Osteocyte (in vitro differentiated cells): ENCODE measurements around the gene CACNA1C. TPM values are rescaled to one million over a fixed set of nuclear protein-coding genes. Genes with fewer than 3 reads are reported as not detected.
A peak's percentile ranks its signal among the peaks of the same experiment; 100 is the strongest.

ENCODE experiments used
- DNase-seq: peaks from one replicate; pipeline ENCODE4 v3.0.0; 2021; ENCODE audit warnings: mixed read lengths; ENCODE audit not compliant: unreplicated experiment; ENCODE audit errors: extremely low spot score
- H3K27ac Mint-ChIP-seq: one replicate; pipeline ENCODE4 v1.8.0; 2021; ENCODE audit warnings: mild to moderate bottlenecking, mixed read lengths; ENCODE audit not compliant: unreplicated experiment
- H3K27me3 Mint-ChIP-seq: one replicate; pipeline ENCODE4 v1.8.0; 2021; ENCODE audit warnings: mixed read lengths; ENCODE audit not compliant: unreplicated experiment
- H3K36me3 Mint-ChIP-seq: one replicate; pipeline ENCODE4 v1.8.0; 2021; ENCODE audit warnings: mixed read lengths; ENCODE audit not compliant: unreplicated experiment
- H3K4me1 Mint-ChIP-seq: one replicate; pipeline ENCODE4 v1.8.0; 2021; ENCODE audit warnings: mixed read lengths; ENCODE audit not compliant: unreplicated experiment
- H3K4me3 Mint-ChIP-seq: one replicate; pipeline ENCODE4 v1.8.0; 2021; ENCODE audit warnings: mild to moderate bottlenecking, moderate library complexity, mixed read lengths; ENCODE audit not compliant: unreplicated experiment
- H3K9me3 Mint-ChIP-seq: one replicate; pipeline ENCODE4 v1.8.0; 2021; ENCODE audit warnings: mixed read lengths; ENCODE audit not compliant: unreplicated experiment
- CTCF ChIP-seq: fragments of 200-600 bp; sonication (generic); IDR thresholded peaks from 2 replicates; pipeline ENCODE4 v1.5.0; 2021; ENCODE audit warnings: antibody characterized with exemption, mild to moderate bottlenecking, moderate library complexity
- total RNA-seq: library from RNA; stranded (reverse); gene quantifications from 2 replicates; pipeline ENCODE4 v1.2.1, GENCODE V29; 2021

The CACNA1C gene
- total RNA-seq, 1 donor from 2014 or later: 67.4 TPM

- peaks cover 2% of the 10 kb centered on the region for H3K36me3 Mint-ChIP-seq
- H3K27me3 Mint-ChIP-seq: no peaks in the 10 kb centered on the region
- no peaks in the 10 kb centered on the region for H3K9me3 Mint-ChIP-seq
- H3K27ac Mint-ChIP-seq: peak overlapping the region; percentile 91
- no peak overlapping the region for H3K4me3 Mint-ChIP-seq
- no peak for DNase-seq
- H3K4me1 Mint-ChIP-seq: peaks cover 99% of the 10 kb centered on the region
- TF ChIP-seq CTCF: no peak
These were observed 239.2 kb downstream of the CACNA1C start for GRCh38 chr12:2291947-2292346.

GRCh38 chr12:2292560-2292959 lies 239.8 kb downstream of the CACNA1C start:
- no peak for TF ChIP-seq CTCF
- H3K9me3 Mint-ChIP-seq: no peaks in the 10 kb centered on the region
- no peaks in the 10 kb centered on the region for H3K27me3 Mint-ChIP-seq
- peaks cover 97% of the 10 kb centered on the region for H3K4me1 Mint-ChIP-seq
- no peak overlapping the region for H3K4me3 Mint-ChIP-seq
- H3K36me3 Mint-ChIP-seq: peaks cover 2% of the 10 kb centered on the region
- H3K27ac Mint-ChIP-seq: peak overlapping the region; percentile 91
- no peak for DNase-seq

DNA sequence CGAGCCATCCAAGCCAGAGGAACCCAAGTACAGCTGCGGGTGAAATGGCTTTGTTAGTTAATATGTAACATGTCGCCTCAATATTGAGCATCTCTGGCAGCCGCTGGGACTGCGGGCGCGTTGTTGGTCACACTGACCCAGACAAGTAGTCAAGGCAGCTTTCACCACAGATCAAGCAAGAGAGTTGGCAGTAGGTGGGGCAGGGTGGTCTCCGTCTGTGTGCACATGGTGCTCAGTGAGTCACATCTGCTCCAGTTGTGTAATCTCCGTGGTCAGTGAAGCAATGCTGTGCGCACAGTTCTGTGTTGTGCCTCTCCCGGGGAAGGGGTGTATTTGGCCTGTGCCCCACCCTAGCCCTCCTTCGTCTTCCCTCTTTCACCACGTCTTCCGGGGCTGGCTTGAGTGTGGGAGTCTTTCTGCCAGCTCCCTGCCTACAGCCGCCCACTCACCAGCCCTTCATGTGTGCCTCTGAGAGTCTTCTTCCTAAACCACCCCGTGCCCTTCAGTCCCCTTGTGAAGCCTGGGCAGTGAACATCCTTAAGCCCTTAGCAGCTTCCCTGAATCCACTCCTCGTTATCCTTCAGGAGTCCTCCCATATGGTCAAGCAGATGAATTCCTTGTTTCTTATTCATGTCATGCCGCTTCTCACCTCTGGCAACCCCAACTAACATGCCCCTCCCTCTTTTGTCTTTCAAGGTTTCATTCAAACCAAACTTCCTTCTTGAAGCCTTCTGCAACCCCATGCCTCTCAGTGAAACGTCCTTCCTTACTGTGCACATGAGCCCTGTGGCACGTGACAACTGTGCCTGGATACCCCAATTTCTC lies 242.1 kb downstream of the CACNA1C start:
- no peak for DNase-seq

GRCh38 chr12:2295941-2296461 lies 243.2 kb downstream of the CACNA1C start:
- no peaks in the 10 kb centered on the region for H3K27me3 Mint-ChIP-seq
- no peak for DNase-seq
- peaks cover 93% of the 10 kb centered on the region for H3K4me1 Mint-ChIP-seq
- H3K9me3 Mint-ChIP-seq: no peaks in the 10 kb centered on the region
- no peak overlapping the region for H3K4me3 Mint-ChIP-seq
- peaks cover 5% of the 10 kb centered on the region for H3K36me3 Mint-ChIP-seq
- H3K27ac Mint-ChIP-seq: peak overlapping the region; percentile 92
- TF ChIP-seq CTCF: no peak

More for the DNA sequence above, 242.1 kb downstream of the CACNA1C start:
- no peaks in the 10 kb centered on the region for H3K27me3 Mint-ChIP-seq
- H3K4me1 Mint-ChIP-seq: peaks cover 93% of the 10 kb centered on the region
- no peaks in the 10 kb centered on the region for H3K9me3 Mint-ChIP-seq
- peaks cover 5% of the 10 kb centered on the region for H3K36me3 Mint-ChIP-seq
- no peak for TF ChIP-seq CTCF
- H3K4me3 Mint-ChIP-seq: no peak overlapping the region
- peak overlapping the region; percentile 92 for H3K27ac Mint-ChIP-seq

GRCh38 chr12:2297004-2297403 lies 244.2 kb downstream of the CACNA1C start:
- TF ChIP-seq CTCF: no peak
- H3K27ac Mint-ChIP-seq: peak overlapping the region; percentile 92

More at GRCh38 chr12:2297004-2297403, 244.2 kb downstream of the CACNA1C start:
- Mint-ChIP-seq H3K9me3 (no peaks in the 10 kb centered on the region), H3K4me3 (no peak overlapping the region), H3K27me3 (no peaks in the 10 kb centered on the region), H3K36me3 (peaks cover 5% of the 10 kb centered on the region), H3K4me1 (peaks cover 93% of the 10 kb centered on the region)
- DNase-seq: no peak
